Liver (tissue), 9 donors: ENCODE results near the gene SERPINB2. TPM values are rescaled to one million over a fixed set of nuclear protein-coding genes. Genes with fewer than 3 reads are reported as not detected.

Experiments used
- DNase-seq: peaks from one replicate; pipeline ENCODE4 v3.0.0-alpha.2; 2017; ENCODE audit warnings: low spot score
- H3K27ac ChIP-seq, 2 donors: one replicate each; pipeline ENCODE4 v1.7.0; 2013; ENCODE audit warnings: inconsistent platforms in 2 of 2, low read length in 2 of 2, control low read depth in 1 of 2, low read depth in 1 of 2, mild to moderate bottlenecking in 1 of 2
- H3K27me3 ChIP-seq, 4 donors: one replicate each; pipeline versions ENCODE4 v1.6.1 to v1.7.0; 2013; ENCODE audit warnings: low read length in 3 of 4, inconsistent platforms in 1 of 4, mild to moderate bottlenecking in 1 of 4, moderate library complexity in 1 of 4; ENCODE audit not compliant: control insufficient read depth in 4 of 4, insufficient read depth in 4 of 4
- H3K36me3 ChIP-seq, 4 donors: one replicate each; pipeline versions ENCODE4 v1.6.1 to v1.7.0; 2013; ENCODE audit warnings: low read length in 3 of 4, mild to moderate bottlenecking in 3 of 4, low read depth in 1 of 4, moderate library complexity in 1 of 4; ENCODE audit not compliant: control insufficient read depth in 4 of 4, insufficient read depth in 3 of 4
- H3K4me1 ChIP-seq, 4 donors: one replicate each; pipeline versions ENCODE4 v1.6.1 to v1.7.0; 2013; ENCODE audit warnings: low read length in 3 of 4, mild to moderate bottlenecking in 3 of 4, moderate library complexity in 1 of 4; ENCODE audit not compliant: control insufficient read depth in 4 of 4, insufficient read depth in 4 of 4
- H3K4me3 ChIP-seq, 3 donors: one replicate each; pipeline versions ENCODE4 v1.6.1 to v1.7.0; 2013; ENCODE audit warnings: low read length in 3 of 3, control low read depth in 1 of 3, low read depth in 1 of 3, mild to moderate bottlenecking in 1 of 3
- H3K9ac ChIP-seq, 2 donors: one replicate each; pipeline ENCODE4 v1.7.0; 2013; ENCODE audit warnings: low read length in 2 of 2, mild to moderate bottlenecking in 2 of 2, moderate library complexity in 2 of 2, control low read depth in 1 of 2, low read depth in 1 of 2
- H3K9me3 ChIP-seq, 4 donors: one replicate each; pipeline versions ENCODE4 v1.6.1 to v1.7.0; 2013; ENCODE audit warnings: low read length in 3 of 4; ENCODE audit not compliant: control insufficient read depth in 4 of 4
- CTCF ChIP-seq: fragments of 150-350 bp; IDR thresholded peaks from 2 replicates; pipeline ENCODE4 v1.5.1; 2017; ENCODE audit warnings: improper control_type of control experiment, low read depth, low read length; ENCODE audit not compliant: missing input control
- EGR1 ChIP-seq, 2 donors: IDR thresholded peaks; 2 replicates each; pipeline ENCODE4 v1.6.1; 2016 to 2018; ENCODE audit warnings: antibody characterized with exemption in 2 of 2, low read depth in 2 of 2
- FOXA1 ChIP-seq: IDR thresholded peaks from 2 replicates; pipeline ENCODE4 v1.6.1; 2016; ENCODE audit warnings: antibody characterized with exemption
- GABPA ChIP-seq, 2 donors: IDR thresholded peaks in 1 of 2; conservative IDR thresholded peaks in 1 of 2; 2 replicates each; pipeline ENCODE4 v1.6.1; 2016; ENCODE audit warnings: antibody characterized with exemption in 2 of 2, mild to moderate bottlenecking in 1 of 2, moderate library complexity in 1 of 2
- HNF4G ChIP-seq: IDR thresholded peaks from 2 replicates; pipeline ENCODE4 v1.6.1; 2016; ENCODE audit warnings: antibody characterized with exemption
- JUND ChIP-seq, 2 donors: IDR thresholded peaks; 2 replicates each; pipeline ENCODE4 v1.6.1; 2016; ENCODE audit warnings: antibody characterized with exemption in 2 of 2
- NR2F2 ChIP-seq: IDR thresholded peaks from 2 replicates; pipeline ENCODE4 v1.6.1; 2016; ENCODE audit warnings: antibody characterized with exemption
- RAD21 ChIP-seq, 2 donors: IDR thresholded peaks; 2 replicates each; pipeline ENCODE4 v1.6.1; 2016; ENCODE audit warnings: antibody characterized with exemption in 2 of 2, mild to moderate bottlenecking in 2 of 2
- RXRA ChIP-seq, 2 donors: IDR thresholded peaks; 2 replicates each; pipeline ENCODE4 v1.6.1; 2017 to 2018; ENCODE audit warnings: antibody characterized with exemption in 2 of 2, mild to moderate bottlenecking in 1 of 2
- ZBTB33 ChIP-seq: IDR thresholded peaks from 2 replicates; pipeline ENCODE4 v1.6.1; 2016; ENCODE audit warnings: antibody characterized with exemption
- WGBS: extraction: QIAGEN DNeasy Blood & Tissue Kit; methylation state at CpG from one replicate; pipeline ENCODE4 v1.1.7; 2013; 5-methylcytosine and 5-hydroxymethylcytosine counted together
- polyA plus RNA-seq, 2 donors: library from polyadenylated mRNA; stranded (reverse) in 1 of 2; unstranded in 1 of 2; fragments of 200-250 nt in 1 of 2; fragments of >200 nt in 1 of 2; fragmentation: Nextera tagmentation in 1 of 2; extraction: Ambion mirVana in 1 of 2; gene quantifications; one replicate each; pipeline versions ENCODE4 v1.2.1 to v1.2.3, GENCODE V29; 2013 to 2015
- total RNA-seq, 2 donors: library from RNA; depleted of rRNA; stranded (reverse); fragments of >200 nt; gene quantifications; one replicate each; pipeline ENCODE4 v1.2.3, GENCODE V29; 2014
- TF ChIP-seq, protein P1 (sequence below): IDR thresholded peaks from 2 replicates; pipeline ENCODE4 v1.6.1; 2016; ENCODE audit warnings: antibody characterized with exemption, mild to moderate bottlenecking
- donor health status: healthy.
- donor health status: healthy.
- donor health status: healthy.
- donor health status: healthy.
- donor health status: healthy.

SERPINB2 gene
- total and polyA plus RNA-seq, 4 donors = 0.02 to 1.7 TPM; not detected in 2

- no peaks in the 10 kb centered on the region for H3K9me3 ChIP-seq
- no peak overlapping the region for H3K27ac ChIP-seq
- H3K4me3 ChIP-seq = no peak overlapping the region
- no peaks in the 10 kb centered on the region for H3K36me3 ChIP-seq
- DNase-seq = no peak
- H3K27me3 ChIP-seq = peaks cover 0 to 4% (median 2%) of the 10 kb centered on the region in 4 donors
- TF ChIP-seq CTCF (no peak), JUND (IDR thresholded peaks at IDR 0.05) (no peak), EGR1 (IDR thresholded peaks at IDR 0.05; ENCODE audit: low read depth in 2 of 2) (no peak), GABPA (IDR thresholded peaks at IDR 0.05 in 1 of 2, conservative IDR thresholded peaks at IDR 0.05 in 1 of 2) (no peak), ZBTB33 (no peak), NR2F2 (no peak), RXRA (IDR thresholded peaks at IDR 0.05) (no peak), HNF4G (no peak), FOXA1 (no peak), RAD21 (IDR thresholded peaks at IDR 0.05) (no peak)
- TF ChIP-seq, protein P1, sequence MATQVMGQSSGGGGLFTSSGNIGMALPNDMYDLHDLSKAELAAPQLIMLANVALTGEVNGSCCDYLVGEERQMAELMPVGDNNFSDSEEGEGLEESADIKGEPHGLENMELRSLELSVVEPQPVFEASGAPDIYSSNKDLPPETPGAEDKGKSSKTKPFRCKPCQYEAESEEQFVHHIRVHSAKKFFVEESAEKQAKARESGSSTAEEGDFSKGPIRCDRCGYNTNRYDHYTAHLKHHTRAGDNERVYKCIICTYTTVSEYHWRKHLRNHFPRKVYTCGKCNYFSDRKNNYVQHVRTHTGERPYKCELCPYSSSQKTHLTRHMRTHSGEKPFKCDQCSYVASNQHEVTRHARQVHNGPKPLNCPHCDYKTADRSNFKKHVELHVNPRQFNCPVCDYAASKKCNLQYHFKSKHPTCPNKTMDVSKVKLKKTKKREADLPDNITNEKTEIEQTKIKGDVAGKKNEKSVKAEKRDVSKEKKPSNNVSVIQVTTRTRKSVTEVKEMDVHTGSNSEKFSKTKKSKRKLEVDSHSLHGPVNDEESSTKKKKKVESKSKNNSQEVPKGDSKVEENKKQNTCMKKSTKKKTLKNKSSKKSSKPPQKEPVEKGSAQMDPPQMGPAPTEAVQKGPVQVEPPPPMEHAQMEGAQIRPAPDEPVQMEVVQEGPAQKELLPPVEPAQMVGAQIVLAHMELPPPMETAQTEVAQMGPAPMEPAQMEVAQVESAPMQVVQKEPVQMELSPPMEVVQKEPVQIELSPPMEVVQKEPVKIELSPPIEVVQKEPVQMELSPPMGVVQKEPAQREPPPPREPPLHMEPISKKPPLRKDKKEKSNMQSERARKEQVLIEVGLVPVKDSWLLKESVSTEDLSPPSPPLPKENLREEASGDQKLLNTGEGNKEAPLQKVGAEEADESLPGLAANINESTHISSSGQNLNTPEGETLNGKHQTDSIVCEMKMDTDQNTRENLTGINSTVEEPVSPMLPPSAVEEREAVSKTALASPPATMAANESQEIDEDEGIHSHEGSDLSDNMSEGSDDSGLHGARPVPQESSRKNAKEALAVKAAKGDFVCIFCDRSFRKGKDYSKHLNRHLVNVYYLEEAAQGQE = no peak
- no peaks in the 10 kb centered on the region for H3K4me1 ChIP-seq
- H3K9ac ChIP-seq = no peak overlapping the region
- WGBS = 10% methylated on average over 1 of the region's 1 CpG
Measured at GRCh38 chr18:63888470-63889190, 1.1 kb downstream of the SERPINB2 start.

- Histone ChIP-seq H3K27ac (no peak overlapping the region), H3K27me3 (peaks cover 0 to 4% (median under 1%) of the 10 kb centered on the region in 4 donors), H3K9me3 (no peaks in the 10 kb centered on the region), H3K4me3 (no peak overlapping the region), H3K9ac (no peak overlapping the region), H3K4me1 (no peaks in the 10 kb centered on the region), H3K36me3 (no peaks in the 10 kb centered on the region)
- DNase-seq = no peak
- TF ChIP-seq RAD21 (IDR thresholded peaks at IDR 0.05) (no peak), HNF4G (no peak), ZBTB33 (no peak)
- TF ChIP-seq, protein P1 = no peak
- WGBS = 79% methylated on average over 2 of the region's 2 CpGs
Measured at GRCh38 chr18:63889626-63890025, 2.1 kb downstream of the SERPINB2 start.
